ENCODE measurements around the gene PLA2G2D.

Gene PLA2G2D

DNA sequence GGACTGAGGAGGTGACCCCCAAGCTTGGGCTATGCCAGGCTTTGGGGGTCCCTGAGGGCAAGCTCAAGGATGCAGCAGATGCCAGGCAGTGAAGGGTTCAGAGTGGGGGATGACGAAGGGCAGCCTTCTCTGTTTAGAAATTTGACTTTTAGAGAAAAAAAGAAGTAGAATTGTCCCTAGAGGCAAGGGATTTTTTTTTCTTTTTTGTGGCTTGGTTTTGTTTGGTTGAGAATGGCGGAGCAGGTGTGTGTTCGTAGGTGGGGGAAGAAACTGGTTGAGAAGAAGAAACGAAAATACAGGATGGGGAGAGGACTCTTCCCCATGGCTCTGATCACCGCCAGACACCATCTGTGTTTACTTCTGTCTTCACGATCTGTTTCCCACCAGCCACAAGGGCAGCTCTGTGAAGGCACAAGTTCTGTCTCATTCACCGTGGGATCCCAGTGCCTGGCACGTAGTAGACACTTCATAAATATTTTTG is 41.1 kb downstream of the PLA2G2D start:
- DNase-seq (ENCODE audit: low spot score) = peak; percentile 32
- TF ChIP-seq, protein P1, sequence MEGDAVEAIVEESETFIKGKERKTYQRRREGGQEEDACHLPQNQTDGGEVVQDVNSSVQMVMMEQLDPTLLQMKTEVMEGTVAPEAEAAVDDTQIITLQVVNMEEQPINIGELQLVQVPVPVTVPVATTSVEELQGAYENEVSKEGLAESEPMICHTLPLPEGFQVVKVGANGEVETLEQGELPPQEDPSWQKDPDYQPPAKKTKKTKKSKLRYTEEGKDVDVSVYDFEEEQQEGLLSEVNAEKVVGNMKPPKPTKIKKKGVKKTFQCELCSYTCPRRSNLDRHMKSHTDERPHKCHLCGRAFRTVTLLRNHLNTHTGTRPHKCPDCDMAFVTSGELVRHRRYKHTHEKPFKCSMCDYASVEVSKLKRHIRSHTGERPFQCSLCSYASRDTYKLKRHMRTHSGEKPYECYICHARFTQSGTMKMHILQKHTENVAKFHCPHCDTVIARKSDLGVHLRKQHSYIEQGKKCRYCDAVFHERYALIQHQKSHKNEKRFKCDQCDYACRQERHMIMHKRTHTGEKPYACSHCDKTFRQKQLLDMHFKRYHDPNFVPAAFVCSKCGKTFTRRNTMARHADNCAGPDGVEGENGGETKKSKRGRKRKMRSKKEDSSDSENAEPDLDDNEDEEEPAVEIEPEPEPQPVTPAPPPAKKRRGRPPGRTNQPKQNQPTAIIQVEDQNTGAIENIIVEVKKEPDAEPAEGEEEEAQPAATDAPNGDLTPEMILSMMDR (IDR thresholded peaks at IDR 0.05; ENCODE audit: extremely low read depth, insufficient read depth, missing control alignments) = no peak
- in situ Hi-C loops (cut with MboI; ENCODE audit: low pct_unique_long_range_greater_than_20kb, low sequenced_read_pairs, unreplicated experiment) = no loop called here

DNA sequence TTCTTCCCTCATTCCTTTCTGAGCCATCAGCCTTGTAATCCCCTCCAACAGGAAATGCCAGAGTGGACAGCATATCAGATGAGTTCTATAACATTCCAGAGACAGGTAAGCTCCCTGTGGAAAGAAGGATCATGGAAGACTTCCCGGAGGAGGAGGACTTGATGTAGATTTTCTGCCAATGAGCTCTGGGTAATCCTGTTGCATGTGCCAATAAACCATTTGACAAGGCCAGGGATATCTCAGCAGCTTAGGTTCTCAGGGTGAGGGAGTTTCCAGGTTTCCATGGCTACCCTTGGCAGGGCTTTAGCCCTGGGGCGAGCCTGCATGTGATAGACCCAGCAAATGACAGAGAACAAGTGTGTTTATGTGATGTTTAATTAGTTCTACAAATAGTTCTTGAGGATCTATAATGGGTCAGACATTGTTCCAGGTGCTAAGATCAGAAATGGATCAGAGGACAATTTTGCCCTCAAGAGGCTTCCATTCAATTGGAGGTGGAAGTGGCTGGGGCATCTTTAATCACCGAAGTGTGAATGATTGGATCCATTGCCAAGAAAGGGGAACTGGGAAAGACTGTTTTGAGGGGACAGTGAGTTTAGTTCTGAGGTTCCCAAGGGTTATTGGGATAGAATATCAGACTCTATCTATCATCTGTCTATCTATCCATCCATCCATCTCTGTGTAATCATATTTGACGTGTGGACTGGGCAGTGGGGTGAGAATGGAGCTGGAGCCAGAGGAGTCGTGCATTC is 42.5 kb downstream of the PLA2G2D start:
- DNase-seq (ENCODE audit: low spot score) = peak; percentile 36
- TF ChIP-seq, protein P1 (IDR thresholded peaks at IDR 0.05; ENCODE audit: extremely low read depth, insufficient read depth, missing control alignments) = no peak
- in situ Hi-C loops (cut with MboI; ENCODE audit: low pct_unique_long_range_greater_than_20kb, low sequenced_read_pairs, unreplicated experiment) = no loop called here

DNA sequence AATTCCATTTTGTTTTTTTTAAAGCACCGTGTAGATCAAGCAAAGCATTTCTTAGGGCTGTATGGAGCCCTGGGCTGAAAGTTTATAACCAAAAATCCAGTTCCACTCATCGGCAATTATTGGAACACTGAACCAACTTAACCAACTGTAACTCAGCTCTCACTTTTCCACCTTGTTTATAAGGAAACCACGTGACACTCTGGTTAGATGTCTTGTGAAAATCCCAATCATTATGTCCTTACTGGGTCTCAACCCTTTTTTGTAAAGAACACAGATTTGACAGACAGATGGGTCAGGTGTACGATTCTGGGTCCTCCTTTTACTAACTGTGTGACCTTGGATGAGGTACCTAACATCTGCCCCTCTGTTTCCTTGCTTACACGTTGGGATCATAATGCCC is 43.1 kb downstream of the PLA2G2D start:
- in situ Hi-C loops (cut with MboI; ENCODE audit: low pct_unique_long_range_greater_than_20kb, low sequenced_read_pairs, unreplicated experiment) = no loop called here
- no peak for DNase-seq (ENCODE audit: low spot score)
- TF ChIP-seq, protein P1 (IDR thresholded peaks at IDR 0.05; ENCODE audit: extremely low read depth, insufficient read depth, missing control alignments) = no peak

DNA sequence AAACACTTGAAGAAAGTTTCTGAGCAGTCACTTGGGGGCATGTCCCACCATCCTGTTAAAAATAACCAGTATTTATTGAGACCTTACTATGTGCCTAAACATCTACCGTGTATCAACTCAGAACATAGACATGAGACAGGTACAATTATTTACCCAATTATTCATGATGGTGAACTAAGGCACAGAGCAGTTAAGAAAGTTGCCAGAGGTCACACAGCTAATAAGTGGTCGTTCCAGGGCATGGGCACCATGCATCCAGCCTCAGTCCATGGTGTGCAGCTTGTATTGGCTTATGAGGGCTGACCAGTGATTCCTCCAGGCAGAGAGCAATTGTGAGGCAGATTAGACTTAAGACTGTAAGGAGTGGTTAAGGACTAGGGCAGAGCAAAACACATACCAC is 44.0 kb downstream of the PLA2G2D start:
- in situ Hi-C loops (cut with MboI; ENCODE audit: low pct_unique_long_range_greater_than_20kb, low sequenced_read_pairs, unreplicated experiment) = no loop called here
- TF ChIP-seq, protein P1 (IDR thresholded peaks at IDR 0.05; ENCODE audit: extremely low read depth, insufficient read depth, missing control alignments) = no peak

DNA sequence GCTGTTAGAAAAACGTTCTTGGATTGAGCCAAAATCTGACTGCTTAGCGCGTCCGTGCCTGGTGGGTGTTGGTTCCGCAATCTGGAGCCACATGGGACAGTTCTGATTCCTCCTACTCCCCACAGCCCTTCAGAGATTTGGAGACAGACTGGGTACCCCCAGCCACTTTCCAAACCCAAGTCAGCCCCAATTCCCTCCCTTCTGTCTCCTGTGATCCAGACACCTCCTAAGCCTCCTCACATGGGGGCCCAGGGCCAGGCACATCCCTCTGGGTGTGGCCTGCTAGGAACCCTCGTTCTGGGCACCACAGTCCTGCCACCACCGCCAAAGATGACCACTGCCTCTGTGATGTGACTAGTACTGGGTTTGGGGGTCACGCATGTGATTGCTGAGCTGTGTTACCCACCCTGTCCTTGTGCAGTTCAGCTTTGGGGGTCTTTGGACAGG is 44.6 kb downstream of the PLA2G2D start:
- TF ChIP-seq, protein P1 (IDR thresholded peaks at IDR 0.05; ENCODE audit: extremely low read depth, insufficient read depth, missing control alignments) = no peak
- in situ Hi-C loops (cut with MboI; ENCODE audit: low pct_unique_long_range_greater_than_20kb, low sequenced_read_pairs, unreplicated experiment) = no loop called here
- no peak for DNase-seq (ENCODE audit: low spot score)

More for the DNA sequence above, 44.0 kb downstream of the PLA2G2D start:
- no peak for DNase-seq (ENCODE audit: low spot score)

DNA sequence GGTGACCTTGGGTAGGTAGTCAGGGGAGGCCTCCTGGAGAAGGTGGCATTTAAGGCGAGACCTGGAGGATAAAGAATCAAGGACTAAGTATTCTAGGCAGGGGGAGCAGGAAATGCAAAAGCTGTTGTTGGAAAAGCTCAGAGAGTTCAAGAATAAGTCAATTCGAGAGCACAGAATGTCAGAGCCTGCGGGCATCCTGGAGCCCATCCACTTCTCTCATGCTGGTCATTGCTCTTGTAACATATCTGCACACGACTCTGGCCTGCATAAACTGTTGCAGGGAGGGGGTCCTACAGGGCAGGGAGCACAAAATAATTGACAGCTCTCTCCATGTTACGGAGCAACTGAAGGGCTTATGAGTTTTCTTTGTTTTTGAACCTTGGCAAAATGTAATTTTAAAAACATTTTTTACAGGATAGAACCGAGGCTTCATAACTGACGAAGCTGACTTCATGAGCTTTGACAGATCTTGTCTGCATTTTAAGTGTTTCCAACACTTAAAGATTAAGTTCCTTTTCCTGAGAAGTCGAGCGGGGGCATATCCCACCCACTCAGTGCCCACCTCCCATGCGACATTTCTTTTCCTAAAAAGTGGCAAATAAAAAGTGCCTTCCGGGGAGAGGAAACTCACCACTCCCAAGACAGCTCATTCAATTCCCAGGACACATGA is 45.1 kb downstream of the PLA2G2D start:
- TF ChIP-seq, protein P1 (IDR thresholded peaks at IDR 0.05; ENCODE audit: extremely low read depth, insufficient read depth, missing control alignments) = no peak
- no peak for DNase-seq (ENCODE audit: low spot score)
- in situ Hi-C loops (cut with MboI; ENCODE audit: low pct_unique_long_range_greater_than_20kb, low sequenced_read_pairs, unreplicated experiment) = no loop called here

Measured in GM13977 (cell line).